HG03521 (cell line): ENCODE data around the gene ANKS4B.
"Not testable (repeated sequence)": the region's sequence is repeated elsewhere in the genome, so short reads cannot be mapped to it uniquely, and the experiment has no call there.

Experiments
- ATAC-seq: cut with Tn5 transposase; IDR thresholded peaks from one replicate; pipeline ENCODE4 v1.9.1; 2021; ENCODE audit warnings: mild to moderate bottlenecking, moderate library complexity; ENCODE audit not compliant: unreplicated experiment

The ANKS4B gene

GRCh38 chr16:21233521-21234150, at the start of gene ANKS4B:
TSS of gene ANKS4B (plus strand) at chr16:21233699. CDS start at chr16:21233738, 39 bp downstream.
- no peak for ATAC-seq

DNA sequence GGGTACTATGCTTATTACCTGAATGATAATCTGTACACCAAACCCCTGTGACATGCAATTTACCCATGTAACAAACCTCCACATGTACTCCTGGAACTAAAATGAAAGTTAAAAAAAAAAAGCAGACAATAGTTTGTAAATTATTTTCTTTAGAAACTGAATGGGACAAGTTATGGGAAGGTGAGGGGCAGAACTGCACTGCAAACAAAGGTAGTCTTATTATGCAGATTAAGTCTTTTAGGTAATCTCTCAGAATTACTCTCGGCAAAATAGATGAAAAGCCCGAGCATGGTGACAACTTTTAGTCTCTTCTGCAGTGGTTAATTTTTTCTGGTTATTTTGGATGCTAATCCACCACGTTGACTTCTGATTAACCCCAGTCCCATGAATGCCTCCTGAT, 49.5 kb upstream of the ANKS4B start:
- ATAC-seq, result no peak

DNA sequence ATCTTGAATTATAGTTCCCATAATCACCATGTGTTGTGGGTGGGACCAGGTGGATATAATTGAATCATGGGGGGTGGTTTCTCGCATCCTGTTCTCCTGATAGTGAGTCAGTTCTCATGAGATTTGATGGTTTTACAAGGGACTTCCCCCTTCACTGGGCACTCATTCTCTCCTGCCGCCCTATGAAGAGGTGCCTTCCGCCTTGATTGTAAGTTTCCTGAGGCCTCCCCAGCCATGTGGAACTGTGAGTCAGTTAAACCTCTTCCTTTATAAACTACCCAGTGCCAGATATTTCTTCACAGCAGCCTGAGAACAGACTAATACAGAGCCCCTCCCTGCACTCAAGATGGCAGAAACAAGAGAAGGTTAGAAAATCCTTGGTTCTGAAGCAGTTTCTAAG, 48.7 kb upstream of the ANKS4B start:
- no peak for ATAC-seq

GRCh38 chr16:21185659-21186325, 47.7 kb upstream of the ANKS4B start:
- ATAC-seq, result no peak

GRCh38 chr16:21186326-21186691, 47.2 kb upstream of the ANKS4B start:
- no peak for ATAC-seq

- no peak for ATAC-seq
Observed at GRCh38 chr16:21189311-21189710, 44.2 kb upstream of the ANKS4B start.

DNA sequence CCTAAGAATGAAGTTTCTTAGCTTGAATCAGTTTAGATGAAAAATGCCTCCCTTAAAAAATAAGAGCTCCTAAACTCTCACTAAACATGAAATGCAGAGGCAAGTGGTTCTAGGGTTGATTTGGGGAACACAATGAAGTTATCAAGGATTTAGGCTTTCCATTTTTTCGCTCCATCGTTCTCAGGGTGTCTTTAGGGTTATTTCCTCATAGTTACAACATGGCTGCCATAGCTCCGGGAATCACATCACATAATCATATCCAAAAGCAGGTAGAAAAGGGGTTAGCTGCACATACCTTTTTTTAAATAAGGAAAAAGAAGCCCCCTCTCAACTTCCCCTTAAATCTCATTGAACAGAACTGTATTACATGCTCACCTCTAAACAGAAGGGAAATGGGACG, 43.5 kb upstream of the ANKS4B start:
- no peak for ATAC-seq

DNA sequence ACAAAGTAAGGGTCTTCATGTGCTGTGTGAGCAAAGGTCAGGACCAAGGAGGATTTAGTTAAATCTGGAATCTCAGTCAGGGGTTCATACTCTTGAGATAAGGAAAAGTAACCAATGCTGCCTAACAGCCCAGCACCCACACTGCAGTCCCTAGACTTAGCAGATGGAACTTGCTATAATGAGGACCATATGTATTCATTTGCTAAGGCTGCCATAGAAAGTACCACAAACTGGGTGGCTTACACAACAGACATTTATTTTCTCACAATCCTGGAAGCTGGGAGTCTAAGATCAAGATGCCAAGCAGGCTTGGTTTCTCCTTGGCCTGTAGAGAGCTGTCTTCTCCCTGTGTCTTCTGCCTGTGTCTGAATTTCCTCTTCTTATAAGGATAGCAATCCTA, 42.9 kb upstream of the ANKS4B start:
- ATAC-seq, result no peak

DNA sequence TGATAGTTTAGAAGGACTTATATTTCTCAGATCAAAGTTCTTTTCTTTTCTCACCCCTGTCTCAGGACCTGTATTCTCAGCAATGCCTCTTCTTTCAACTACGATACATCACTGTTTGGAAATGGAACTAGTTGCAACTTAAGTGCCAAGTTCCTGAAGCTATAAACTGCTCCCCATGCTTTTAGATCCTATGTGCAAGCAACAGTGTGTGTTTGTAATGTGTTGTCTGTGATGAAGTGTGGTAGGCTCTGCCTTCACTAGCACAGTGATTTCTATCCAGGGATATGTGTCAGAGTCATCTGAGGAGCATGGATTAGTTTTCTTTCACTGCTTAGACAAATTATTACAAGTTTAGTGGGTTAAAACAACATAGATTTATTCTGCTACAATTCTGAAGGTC, 40.5 kb upstream of the ANKS4B start:
- ATAC-seq, result no peak

DNA sequence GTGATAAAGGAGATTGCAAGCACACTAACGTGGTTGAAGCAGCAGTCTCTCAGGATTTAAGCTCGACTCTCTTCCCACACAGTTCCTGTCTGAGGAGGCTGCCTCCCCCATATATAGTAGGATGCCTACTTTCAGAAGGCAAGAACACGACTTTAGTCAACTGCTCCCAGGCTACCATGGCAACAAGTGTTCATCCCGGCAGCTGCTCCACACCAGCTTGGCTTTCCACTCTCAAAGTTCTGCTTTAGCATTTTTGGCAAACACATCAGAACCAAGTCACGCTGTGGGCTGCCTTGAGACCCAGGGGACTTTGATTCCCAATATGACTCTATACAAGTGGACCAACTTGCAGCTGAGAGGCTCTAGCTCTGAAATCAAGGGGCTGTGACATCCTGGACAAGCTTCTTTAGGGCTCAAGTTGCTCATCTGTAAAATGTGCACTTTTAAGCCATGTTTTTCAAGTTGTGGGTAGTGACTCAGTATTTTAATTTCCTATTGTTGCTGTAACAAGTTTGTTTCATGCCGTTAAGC, 38.7 kb upstream of the ANKS4B start:
- no peak for ATAC-seq

DNA sequence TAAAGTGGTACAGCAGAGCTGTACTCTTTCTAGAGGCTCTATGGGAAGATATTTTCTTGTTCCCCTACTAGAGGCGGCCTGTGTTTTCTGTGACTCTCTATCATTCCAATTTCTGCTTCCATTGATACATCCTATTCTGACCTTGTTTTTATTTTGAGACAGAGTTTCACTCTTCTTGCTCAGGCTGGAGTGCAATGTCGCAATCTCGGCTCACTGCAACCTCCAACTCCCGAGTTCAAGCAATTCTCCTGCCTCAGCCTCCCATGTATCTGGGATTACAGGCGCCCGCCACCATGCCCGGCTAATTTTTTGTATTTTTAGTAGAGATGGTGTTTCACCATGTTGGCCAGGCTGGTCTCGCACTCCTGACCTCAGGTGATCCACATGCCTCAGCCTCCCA, 38.2 kb upstream of the ANKS4B start:
- ATAC-seq, result not testable (repeated sequence)

DNA sequence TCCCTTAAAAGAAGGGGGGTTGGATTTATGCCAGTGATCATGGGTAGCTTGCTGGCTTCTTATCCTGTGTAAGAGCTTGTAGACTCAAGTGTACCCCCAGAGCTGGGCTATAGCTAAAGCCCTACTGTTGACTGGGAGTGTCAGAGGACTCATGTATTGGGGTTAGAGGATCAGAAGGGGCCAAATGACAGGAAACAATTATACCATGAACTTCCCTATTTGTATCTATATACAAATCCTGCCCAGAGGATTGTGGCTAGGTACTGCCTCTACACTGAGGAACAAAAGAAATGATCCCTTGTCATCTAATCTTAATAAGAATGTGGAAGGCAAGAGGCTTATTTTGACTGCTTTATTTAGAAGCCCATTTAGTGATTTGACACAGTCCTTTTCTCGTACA, 36.4 kb upstream of the ANKS4B start:
- no peak for ATAC-seq

GRCh38 chr16:21197621-21198020, 35.9 kb upstream of the ANKS4B start:
- no peak for ATAC-seq

DNA sequence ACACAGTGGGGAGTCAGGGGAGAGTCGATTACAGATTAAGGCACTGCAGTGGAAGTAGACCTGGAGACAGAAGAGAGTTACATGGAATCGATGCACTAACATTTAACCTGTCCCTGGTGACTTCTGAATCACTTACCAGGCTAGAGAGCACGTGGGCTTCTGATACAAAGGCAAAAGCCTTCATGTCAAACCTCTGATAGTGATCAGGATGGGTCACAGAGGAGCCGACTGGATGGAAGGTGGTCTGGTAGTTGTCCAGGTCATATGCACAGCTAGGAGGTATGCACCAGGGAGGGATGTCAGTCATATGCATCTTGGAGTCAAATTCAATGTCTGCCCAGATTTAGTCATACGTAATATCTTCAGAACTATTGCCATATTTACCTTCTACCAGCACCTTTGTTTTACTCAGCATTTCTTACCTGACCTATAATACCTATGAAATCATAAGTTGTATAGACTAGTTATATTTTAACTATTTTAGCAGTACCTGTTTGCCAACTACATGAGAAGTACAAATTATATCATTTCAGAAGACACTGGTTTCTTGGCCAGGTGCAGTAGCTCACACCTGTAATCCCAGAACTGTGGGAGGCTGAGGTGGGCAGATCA, 33.8 kb upstream of the ANKS4B start:
- no peak for ATAC-seq

DNA sequence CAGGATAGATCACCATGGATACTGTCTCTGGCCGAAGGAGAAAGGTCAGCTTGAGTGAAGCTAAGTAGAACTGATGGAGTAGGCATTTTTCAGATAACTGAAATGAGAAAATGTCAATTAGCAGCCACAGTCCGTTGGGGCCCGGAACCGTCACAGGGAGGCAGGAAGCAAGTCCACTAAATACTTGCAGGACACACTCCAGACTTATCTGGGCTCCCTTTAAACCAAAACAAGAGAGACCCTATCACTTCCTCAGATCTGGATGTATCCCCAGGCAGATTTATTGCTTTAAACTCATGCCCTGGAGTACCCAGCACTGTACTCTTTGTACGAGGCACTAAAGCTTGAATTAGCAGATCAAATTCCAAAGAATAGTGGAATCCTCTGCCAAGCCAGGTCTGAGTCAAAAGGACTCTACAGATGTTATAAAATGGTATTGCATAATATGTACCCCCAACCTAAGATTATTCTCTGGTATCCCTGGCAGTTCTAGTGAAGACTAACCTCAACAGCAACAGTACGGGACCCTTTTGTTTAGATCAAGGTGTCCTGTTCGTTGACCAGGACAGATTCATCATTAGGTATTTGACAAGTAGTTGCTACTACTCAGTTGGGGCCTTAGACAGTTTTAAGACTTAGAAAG, 30.2 kb upstream of the ANKS4B start:
- no peak for ATAC-seq

DNA sequence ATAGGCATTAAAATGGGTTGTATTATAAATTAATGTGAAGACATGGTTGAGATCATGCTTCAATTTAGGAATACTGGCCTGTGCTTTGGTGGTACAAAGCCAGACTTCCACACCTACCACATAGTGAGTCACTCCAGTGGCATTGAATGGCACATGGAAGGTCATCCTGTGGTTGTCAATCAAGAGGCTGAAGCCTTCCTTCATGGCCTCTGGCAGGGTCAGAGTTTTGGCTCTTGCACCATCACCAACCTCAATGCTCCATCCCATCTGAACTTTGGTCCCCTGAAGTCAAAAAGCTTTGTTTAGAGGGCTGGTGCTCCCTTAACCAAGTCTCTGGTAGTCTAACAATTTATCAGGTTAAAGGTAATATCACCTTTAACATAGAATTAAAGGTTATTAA, 28.2 kb upstream of the ANKS4B start:
- no peak for ATAC-seq

- no peak for ATAC-seq
Observed at GRCh38 chr16:21206550-21206949, 26.9 kb upstream of the ANKS4B start.

DNA sequence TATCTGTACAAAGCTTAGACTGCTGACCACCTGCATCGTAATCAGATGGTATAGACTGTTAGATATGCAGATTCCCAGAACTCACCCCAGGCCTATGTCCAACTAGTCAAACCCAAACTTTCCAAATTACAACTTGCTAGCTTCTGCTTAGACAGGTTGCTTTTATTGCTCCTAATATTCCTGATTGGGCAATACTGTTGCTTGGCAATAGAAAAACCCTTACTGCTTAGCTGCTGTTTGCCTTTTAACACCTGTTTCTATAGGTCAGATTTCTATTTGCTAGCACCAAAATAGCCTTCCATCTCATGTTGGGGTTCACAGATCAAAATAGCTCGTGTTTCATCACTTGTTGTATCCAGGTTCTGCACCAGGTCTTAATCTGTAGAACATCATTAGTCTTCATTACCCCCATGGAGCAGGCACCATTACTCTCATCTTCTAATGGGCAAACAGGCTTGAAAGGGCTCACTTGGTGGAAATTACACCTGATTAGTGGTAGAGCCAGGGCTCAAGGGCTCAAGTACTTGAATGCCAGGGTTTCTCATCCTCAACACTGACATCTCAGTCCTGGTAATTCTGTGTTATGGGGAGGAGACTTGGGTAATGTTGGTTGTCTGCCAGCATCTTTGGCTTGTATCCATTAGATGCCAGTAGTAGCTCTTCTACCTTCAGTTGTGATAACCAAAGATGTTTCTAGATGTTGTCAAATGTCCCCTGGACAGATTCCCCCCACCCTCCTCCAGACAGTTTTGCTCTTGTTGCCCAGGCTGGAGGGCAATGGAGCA, 24.9 kb upstream of the ANKS4B start:
- no peak for ATAC-seq

DNA sequence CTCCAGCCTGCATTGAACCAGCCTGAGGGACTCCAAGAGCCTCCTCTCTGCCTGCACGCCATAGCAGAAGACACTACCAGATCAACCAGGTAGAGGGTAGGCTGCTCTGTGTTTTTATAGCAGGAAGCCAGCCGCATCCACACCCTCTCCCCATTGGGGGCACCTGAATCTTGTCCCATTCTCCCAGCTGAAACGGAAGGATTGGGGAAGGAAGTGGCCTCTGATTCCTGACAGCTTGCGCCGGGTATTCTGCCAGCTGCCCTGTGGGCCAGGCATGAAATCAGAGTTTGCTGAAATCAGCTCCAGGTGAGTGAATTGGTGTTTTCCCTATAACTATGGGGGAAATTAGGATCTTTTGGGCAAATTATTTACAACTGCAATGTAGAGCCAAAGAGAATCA, 22.0 kb upstream of the ANKS4B start, which contains the start of gene ZP2:
TSS of gene ZP2 (minus strand) at position 89 of the 400 bp plus-strand sequence. CDS start at position 62, 27 bp downstream.
- ATAC-seq, result no peak

DNA sequence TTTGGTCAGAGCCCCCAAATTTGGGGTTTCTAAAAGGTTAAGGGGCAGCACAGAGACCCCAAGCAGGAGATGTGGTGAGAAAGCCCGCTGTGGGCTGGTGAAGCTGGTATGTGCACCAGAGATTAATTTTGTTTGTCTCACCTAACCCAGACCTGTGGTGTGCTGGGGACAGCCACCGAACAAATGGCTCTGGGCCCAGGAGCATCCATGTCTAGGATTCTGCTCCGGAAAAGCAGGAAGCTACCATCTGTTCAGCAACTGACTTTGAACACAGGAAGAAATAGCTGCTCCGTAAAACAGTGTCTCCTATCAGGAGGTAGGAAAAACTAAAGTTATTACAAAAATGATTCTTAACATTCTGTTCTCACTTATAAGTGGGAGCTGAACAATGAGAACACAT, 19.4 kb upstream of the ANKS4B start:
- ATAC-seq, result no peak

DNA sequence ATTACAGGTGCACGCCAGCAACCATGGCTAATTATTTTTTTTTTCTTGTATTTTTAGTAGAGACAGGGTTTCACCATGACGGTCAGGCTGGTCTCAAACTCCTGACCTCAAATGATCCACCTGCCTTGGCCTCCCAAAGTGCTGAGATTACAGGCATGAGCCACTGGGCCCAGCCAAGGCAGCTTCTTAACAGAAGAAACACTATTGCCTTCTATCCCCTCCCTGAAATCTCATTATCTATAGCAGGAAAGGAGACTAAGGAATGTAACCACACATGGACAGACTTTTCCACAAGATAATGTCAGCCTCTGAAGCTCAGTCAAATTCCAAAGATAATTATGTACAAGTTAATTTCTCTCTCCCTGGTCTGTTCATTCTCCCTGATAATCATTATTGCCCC, 16.4 kb upstream of the ANKS4B start:
- ATAC-seq, result no peak
